Body of pancreas (tissue), 4 donors: ENCODE measurements around the gene LRRC27.

Experiments used
- CTCF ChIP-seq, 7 experiments: fragments of 450-650 bp in 4 of 7; fragments of 200-600 bp in 3 of 7; sonication (generic) in 3 of 7; IDR thresholded peaks; one replicate each; pipeline ENCODE4 v1.5.1; 2016 to 2019; ENCODE audit warnings: antibody characterized with exemption in 7 of 7
- POLR2A ChIP-seq, 3 donors: fragments of 450-650 bp; IDR thresholded peaks; one replicate each; pipeline ENCODE4 v1.6.1; 2016; ENCODE audit warnings: antibody characterized with exemption in 3 of 3, mild to moderate bottlenecking in 2 of 3

- TF ChIP-seq CTCF (IDR thresholded peaks at IDR 0.05) (no peak), POLR2A (IDR thresholded peaks at IDR 0.05) (no peak)
Observed at GRCh38 chr10:132355754-132356153, 23.8 kb downstream of the LRRC27 start.
